ENCODE data around the gene RER1.

Gene RER1

GRCh38 chr1:2375246-2375922, 16.3 kb upstream of the RER1 start:
- no peak for DNase-seq

- no peak for DNase-seq
Measured at GRCh38 chr1:2375923-2376260, 15.7 kb upstream of the RER1 start.

DNA sequence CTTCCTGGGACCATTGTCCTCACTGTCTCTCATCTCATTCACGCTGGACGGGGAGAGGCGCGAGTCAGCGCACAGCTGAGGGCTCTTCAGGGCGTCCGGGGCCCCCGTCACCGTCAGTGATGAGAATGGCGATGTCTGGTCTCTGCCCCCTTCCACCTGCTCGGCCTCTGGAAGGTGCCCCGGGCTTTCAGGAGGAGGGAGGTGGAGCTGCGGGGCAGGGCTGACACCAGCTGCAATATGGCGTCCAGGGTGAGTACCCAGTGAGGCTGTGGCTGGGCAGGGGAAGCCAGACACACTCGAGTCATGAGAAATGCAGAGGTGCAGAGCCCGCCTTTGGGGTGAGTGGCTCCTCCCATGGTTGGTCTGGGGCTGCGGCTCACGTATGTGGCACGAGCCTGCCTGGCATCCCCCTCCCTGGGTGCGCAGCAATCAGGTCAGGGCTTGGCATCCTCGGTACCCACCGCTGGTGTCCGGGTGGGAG, 15.3 kb upstream of the RER1 start:
- DNase-seq = no peak

- no peak for DNase-seq
Measured at GRCh38 chr1:2376931-2377672, 14.5 kb upstream of the RER1 start.

GRCh38 chr1:2377751-2378440, 13.7 kb upstream of the RER1 start:
- DNase-seq = no peak

DNA sequence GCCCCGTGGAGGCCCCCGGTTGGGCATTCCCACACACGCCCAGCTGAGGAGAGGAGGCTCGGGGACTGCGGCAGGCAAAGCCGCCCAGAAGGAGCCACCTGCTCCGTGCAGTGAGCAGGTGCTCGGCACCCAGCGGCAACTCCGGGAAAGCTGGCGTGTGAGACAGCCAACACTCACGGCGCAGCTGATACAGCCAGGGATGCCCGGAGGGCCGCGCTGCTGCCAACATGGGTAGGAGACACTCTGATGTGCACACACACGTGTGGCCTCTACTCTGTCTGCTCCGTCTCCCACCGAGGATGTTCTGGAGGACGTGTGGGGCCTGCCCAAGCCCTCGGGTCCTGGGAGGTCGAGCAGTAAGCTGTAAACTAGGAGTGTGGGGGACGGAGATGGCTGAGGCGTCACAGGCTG, 13.2 kb upstream of the RER1 start:
- DNase-seq = no peak

DNA sequence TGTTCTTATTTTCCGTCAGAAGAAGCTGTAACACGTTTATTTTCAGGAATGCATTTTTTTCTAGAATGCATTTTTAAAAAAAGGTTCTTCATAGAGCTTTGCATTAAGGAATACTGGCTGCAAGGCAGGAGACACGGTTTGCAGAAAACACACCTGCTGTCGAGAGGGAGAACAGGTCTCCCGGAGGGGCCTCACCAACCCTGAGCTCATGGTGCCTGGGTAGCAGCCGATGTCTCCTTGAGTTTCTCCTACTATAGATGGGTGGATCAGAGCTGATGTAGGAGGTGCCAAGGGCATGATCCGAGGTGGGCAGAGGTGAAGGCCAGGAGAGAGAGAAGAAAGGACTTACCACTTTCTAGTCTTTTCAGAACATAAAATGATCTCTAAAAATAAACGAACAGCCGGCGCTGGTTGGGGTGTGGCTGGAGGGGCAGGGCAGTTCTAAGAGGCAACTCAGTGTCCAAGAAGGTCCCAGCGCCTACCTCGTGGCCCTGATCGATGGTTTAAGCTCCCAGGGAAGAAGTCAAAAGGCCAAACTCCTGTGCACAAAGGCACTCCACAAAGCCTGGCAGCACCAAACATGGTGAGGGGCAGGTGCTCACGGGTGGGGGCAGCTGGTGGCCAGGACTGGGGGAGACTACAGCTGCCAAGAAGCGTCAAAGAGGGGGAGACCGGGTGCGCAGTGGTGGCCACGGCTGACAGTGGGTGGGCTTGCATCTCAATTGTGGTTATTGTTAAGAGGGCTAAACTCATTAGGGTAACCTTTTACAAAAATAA, 12.5 kb upstream of the RER1 start:
- no peak for DNase-seq

GRCh38 chr1:2379733-2380404, 11.8 kb upstream of the RER1 start:
- no peak for DNase-seq

GRCh38 chr1:2380816-2381591, 10.6 kb upstream of the RER1 start:
- no peak for DNase-seq

GRCh38 chr1:2381741-2382620, 9.7 kb upstream of the RER1 start:
- DNase-seq = peak in 51 of 56 donors; percentile 14 to 80 (median 54)

GRCh38 chr1:2382621-2383361, 8.8 kb upstream of the RER1 start:
- DNase-seq = peak in 1 of 56 donors; percentile 19

DNA sequence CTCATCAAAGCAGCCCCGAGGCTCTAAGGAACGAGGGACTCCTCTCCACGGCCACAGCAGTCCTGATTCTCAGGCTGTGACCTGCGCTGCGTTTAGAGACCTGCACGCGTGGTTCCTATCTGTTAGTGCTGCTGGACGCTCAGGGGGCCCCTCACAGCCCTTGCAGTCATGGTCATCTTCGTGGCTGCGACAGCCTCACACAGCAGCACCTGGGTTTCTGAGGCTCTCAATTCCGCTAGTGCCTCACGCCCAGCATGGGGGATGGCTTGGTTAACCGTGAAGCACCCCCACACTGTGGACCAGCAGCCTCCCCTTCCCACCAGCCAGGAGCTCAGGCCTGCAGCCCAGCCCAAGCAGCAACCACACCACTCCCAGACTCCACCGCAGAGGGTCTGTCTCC, 8.1 kb upstream of the RER1 start:
- no peak for DNase-seq

GRCh38 chr1:2384130-2384860, 7.3 kb upstream of the RER1 start:
- DNase-seq = no peak

GRCh38 chr1:2384941-2385481, 6.6 kb upstream of the RER1 start:
- DNase-seq = no peak

DNA sequence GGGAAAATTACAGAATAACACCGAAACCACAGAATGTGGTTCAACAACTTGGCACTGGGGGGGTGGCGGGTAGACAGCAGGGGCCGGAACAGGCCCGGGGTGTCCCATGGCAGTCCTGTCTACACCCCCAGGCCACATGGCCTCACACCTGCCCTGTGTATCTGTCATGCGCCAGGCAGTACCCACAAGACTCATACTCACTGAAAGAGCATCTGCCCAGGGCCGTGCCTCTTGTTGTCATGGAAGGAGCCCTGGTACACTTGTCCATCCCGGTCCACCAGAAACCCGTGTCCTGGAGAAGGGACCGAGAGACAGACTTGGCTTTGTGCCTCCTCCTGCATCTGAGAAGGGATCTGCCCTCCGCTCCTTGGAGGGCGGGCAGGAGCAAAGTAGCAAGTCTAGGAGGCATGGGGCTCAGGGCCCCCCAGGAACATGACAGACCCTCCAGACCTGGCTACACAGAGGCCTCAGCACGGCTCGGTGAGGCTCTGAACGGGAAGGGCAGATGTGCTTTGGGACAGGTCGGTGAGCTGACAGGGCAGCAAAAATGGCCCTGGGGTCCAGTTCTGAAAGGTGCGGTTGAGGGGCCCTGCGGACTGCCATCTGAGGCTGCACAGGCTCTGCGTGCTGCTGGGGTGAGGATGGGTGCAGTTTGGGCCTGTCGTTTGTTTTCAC, 5.9 kb upstream of the RER1 start:
- no peak for DNase-seq
